ENCODE measurements around the gene ZNF420. TPM values are rescaled to one million over a fixed set of nuclear protein-coding genes. Genes with fewer than 3 reads are reported as not detected.

Gene ZNF420
- total RNA-seq, 4 donors from 2014 or later, result 1.9 to 13.7 (median 8.6) TPM

DNA sequence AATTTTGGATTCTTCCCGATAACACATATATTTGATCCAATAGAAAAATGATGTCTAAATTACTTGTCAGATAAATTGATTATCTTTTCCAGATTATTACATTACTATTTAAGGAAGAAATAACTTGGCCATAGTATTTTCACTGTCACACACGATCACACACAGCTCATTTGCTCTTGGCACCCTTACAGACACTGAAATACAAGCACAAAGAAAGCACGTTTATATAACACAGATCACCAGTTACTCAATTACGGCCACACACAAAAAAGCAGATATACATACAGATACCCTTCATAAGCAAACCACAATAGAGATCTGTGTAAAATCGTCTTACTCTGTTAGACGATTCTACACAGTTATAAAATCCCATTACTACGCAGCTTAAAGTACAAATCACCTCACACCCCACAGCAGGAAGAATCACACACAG, 716 bp upstream of the ZNF420 start:
- TF ChIP-seq, protein P1, sequence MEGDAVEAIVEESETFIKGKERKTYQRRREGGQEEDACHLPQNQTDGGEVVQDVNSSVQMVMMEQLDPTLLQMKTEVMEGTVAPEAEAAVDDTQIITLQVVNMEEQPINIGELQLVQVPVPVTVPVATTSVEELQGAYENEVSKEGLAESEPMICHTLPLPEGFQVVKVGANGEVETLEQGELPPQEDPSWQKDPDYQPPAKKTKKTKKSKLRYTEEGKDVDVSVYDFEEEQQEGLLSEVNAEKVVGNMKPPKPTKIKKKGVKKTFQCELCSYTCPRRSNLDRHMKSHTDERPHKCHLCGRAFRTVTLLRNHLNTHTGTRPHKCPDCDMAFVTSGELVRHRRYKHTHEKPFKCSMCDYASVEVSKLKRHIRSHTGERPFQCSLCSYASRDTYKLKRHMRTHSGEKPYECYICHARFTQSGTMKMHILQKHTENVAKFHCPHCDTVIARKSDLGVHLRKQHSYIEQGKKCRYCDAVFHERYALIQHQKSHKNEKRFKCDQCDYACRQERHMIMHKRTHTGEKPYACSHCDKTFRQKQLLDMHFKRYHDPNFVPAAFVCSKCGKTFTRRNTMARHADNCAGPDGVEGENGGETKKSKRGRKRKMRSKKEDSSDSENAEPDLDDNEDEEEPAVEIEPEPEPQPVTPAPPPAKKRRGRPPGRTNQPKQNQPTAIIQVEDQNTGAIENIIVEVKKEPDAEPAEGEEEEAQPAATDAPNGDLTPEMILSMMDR (IDR thresholded peaks at IDR 0.05; ENCODE audit: low read depth), result no peak

DNA sequence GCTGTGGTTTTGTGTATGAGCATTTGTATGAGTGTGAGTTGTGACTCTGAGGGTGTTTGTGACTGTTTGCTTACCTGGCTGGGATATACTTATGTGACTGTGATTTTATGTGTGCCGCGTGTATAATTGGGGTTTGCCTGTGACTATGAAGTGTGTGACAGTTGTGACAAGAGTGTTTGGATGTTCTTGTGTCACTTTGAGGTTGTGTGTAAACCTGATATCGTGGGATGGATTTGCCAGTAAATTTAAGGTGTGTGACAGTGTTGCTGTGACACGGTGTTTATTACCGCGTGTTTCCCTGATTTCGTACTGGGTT, 442 bp downstream of the ZNF420 start:
- TF ChIP-seq, protein P1 (IDR thresholded peaks at IDR 0.05; ENCODE audit: low read depth), result no peak

DNA sequence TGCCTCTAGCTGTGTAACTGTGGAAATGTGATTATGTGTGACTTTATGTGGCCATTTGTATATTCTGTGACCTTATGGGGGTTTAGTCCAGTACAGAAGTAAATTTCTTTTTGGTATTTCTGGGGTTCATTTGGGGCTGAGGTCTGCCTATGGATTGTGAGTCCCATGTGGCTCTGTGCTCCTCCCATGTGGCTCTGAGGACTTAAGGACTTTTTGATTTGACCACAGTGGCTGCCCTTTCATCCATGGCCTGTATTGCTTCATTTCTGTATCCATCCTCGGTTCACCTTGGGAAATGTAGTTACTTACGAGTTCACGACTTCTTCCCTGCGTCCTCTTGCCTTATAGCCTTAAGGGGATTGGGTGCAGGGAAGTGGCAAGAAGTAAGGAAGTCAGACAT, 1.0 kb downstream of the ZNF420 start:
- TF ChIP-seq, protein P1 (IDR thresholded peaks at IDR 0.05; ENCODE audit: low read depth), result no peak

DNA sequence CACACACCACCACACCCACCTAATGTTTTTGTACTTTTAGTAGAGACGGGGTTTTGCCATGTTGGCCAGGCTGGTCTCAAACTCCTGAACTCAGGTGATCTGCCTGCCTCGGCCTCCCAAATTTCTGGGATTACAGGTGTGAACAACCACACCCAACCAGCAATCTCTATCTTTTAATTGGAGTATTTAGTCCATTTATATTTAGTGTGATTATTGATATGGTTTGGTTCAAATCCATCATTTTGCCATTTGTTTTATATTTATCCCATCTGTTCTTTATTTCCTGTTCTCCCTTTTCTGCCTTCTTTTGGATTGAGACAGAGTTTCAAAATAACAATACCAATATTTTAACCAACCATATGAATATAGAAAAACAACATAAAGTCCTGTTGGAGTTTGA, 4.1 kb downstream of the ZNF420 start:
- TF ChIP-seq, protein P1 (IDR thresholded peaks at IDR 0.05; ENCODE audit: low read depth), result no peak

DNA sequence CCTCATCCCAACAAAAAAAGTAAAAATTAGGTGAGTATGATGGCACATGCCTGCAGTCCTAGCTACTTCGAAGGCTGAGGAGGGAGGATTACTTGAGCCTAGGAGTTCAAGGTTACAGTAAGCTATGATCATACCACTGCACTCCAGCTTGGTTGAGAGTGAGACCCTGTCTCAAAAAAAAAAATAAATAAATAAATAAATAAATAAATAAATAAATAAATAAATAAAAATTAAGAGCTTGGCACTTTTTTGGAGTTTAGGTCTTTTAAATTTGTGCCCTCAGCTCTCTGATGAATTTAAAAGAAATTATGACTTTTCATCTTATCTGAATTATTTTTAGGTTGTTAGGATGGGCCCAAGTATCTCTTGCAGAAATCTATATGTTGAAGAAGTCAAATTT, 8.9 kb downstream of the ZNF420 start:
- TF ChIP-seq, protein P1 (IDR thresholded peaks at IDR 0.05; ENCODE audit: low read depth), result no peak

DNA sequence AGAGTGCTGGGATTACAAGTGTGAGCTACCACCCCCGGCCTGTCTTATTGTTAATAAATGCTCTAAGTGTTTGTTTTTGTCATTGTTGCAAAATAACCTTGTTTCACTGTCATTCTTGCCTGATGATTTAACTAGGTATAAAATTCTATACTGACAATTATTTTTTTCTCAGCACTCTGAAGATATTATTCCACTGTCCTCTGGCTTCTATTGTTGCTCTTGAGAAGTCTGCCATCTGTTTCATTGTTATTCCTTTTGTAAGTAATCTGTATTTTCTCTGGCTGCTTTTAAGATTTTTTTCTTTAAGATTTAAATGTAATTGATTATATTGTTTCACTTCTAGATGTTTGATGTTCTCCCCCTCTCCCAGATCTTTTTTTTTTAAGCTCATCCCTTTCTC, 17.6 kb downstream of the ZNF420 start:
- TF ChIP-seq, protein P1 (IDR thresholded peaks at IDR 0.05; ENCODE audit: low read depth), result no peak

DNA sequence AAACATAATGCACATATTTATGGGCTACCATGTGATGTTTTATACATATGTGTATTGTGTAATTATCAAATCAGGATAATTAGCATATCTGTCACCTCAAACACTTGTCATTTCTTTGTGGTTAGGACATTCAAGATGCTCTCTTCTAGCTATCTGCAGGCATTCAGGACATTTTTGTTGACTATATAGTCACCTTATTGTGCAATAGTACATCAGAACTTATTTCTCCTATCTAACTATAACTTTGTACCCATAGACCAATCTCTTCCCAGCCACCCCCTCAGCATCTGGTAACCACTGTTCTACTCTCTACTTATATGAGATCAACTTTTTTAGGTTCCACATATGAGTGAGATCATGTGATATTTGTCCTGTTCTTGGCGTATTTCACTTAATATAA, 20.3 kb downstream of the ZNF420 start:
- TF ChIP-seq, protein P1 (IDR thresholded peaks at IDR 0.05; ENCODE audit: low read depth), result no peak

DNA sequence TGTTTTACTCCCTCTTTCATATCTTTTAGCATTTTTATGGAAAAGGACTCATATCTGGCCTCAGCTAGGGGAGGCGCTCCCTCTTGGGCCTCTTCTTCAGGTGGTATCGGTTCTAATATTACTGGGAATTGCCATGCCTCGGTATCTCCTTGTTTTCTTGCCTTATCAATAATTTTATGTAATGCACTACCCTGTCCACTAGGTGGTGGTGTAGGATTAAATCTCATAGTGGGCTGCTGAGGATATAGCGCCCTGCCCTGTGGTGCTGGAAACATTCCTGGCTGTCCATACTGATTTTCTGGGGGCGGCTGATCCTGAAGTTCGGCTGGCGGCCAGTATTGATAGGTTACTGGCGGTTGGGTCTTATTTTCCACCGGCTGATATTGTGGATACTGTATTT, 35.8 kb downstream of the ZNF420 start:
- TF ChIP-seq, protein P1 (IDR thresholded peaks at IDR 0.05; ENCODE audit: low read depth), result no peak
